COLO829 (cell line): ENCODE measurements around the gene KCTD16.
A peak's percentile ranks its signal among the peaks of the same experiment; 100 is the strongest.

ENCODE experiments used
- DNase-seq: peaks from one replicate; pipeline ENCODE4 v3.0.0; 2012; ENCODE audit warnings: low spot score

The KCTD16 gene

DNA sequence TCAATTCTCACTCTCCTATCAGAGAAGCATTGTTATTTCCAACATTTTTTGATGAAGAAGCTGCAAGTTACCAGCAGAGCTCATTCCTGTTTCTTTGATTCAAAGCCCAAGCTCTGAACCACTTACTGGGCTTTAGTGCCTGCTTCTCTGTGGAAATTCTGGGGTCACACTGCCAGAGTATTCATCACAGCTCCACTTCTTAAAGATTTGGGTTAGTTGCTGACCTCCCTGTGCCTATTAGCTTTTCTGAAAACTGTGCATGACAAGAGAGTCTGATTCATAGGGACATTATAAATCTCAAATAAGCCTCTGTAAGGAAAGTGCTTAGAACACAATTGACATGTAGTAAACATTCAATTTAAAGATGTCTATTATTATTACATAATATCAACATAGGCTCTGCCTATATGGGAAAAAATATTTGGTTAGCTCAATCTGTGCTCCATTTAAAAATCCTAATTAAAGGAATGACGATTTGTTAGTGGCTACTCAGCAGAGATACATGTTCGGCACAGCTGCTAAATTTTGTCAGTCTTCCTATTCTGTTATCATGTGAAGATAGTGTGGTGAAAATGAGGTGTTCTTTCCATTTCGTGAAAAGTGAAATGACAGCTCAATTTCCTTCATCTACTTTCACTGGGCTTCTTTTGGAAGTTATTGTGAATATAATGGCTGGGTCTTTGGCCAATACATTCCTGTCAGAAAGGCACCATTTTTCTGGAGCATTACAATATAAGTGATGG is 293.0 kb downstream of the KCTD16 start:
- DNase-seq, result no peak

DNA sequence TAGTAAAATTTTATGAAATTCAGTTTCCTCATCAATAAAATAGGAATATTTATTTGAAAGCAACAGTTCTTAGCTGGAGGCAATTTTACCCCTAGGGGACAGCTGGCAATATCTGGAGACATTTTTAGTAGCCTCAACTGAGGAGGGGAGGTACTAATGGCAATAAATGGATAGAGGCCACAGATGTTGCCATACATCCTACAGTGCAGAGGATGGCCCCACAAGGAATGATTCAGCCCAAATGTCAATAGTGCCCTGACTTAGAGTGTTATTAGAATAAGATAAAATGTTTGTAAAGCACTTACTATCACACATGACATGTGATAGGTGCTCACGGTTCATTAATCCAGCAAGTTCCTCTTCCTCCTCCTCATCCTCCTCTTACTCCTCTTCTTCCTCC is 293.6 kb downstream of the KCTD16 start:
- DNase-seq, result no peak

DNA sequence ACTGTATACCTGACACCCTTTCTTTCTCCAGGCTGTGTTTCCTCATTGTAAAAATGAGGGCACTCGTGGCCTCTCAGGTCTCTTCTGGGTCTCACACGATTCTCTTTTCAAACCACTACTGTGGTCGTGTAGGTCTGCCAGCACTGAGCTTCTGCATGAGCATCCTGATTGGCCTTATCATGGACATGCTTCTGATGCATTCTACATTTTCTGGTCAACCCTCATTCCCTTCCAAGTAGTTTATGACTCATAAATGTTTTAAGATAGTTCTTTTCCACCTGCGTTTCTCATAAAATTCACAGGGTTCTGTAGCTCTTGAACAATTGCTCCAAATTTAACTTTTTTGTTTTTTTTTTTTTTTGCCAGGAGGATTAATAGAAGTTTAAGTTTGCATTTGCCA is 294.8 kb downstream of the KCTD16 start:
- DNase-seq, result no peak

DNA sequence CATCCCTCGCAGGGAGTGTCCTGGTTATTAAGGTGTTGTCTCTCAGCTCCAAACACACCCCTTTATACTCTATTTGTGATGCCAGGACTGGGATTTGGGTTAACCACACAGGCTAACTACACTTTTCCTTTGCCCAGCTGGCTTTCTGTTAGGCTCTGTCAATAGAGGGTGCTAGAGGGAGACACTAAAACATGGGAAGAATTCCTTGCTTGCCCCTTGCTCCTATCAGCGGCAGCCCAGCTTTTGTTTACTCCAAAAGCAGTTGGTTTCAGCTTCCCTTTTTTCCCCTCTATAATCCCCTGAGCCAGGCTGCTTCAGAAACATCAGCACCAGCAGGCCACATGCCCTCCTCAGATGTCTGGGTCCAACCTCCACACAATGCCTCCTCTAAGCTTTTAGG is 297.1 kb downstream of the KCTD16 start:
- DNase-seq, result peak; percentile 2

DNA sequence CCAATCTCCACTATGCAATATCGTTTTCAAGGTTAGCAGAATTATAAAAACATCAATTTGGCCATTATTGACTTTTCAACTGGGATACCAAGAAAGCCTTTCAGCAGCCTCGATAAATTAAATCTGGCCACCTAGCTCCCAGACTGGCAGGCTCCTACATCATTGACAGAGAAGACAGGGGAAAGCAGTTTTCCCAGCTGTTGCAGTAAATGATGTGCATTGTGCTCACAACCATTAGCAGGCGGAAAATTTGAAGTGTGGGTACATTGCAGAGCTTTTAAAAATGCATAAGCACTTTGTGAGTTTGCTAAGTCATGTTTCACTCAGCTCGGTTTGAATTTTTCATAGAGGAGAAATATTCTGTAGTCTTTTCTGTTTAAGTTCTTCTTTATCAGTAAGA is 297.9 kb downstream of the KCTD16 start:
- no peak for DNase-seq

DNA sequence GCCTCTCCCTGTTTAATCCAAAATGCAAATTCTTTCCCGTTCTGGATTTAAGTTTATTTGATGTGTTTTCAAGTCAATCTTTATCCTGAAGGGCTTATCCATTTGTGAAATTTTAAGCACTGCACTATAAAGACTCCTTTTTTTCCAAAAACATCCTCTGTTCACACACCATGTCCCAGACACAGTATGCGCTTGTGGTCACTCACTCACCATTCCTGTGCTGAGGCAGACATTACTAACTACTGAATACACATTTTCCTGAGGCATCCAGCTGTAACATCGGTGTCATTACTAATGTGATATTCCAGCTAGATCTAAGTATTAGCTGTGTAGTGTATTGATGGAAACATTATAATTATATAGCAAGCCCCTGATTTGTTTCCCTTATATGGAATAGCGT is 298.4 kb downstream of the KCTD16 start:
- no peak for DNase-seq

DNA sequence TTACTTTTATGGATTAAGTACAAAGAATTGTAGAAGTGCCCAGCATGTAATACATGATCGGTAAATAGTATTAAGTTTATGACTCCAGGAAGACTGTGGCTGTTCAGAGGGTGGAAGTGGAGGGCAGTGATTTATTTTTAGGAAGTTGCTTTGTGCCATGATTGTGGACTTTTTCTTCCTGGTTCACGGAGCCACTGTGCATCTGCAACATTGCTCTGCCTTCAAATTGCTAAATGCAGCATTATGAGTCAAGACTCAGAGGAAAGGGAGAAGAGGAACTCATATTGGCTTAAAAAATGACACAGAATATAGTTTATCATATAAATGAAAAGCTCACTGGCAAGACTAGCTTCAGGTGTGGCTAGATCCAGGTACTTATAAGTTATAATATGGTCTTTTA is 301.5 kb downstream of the KCTD16 start:
- DNase-seq, result no peak

DNA sequence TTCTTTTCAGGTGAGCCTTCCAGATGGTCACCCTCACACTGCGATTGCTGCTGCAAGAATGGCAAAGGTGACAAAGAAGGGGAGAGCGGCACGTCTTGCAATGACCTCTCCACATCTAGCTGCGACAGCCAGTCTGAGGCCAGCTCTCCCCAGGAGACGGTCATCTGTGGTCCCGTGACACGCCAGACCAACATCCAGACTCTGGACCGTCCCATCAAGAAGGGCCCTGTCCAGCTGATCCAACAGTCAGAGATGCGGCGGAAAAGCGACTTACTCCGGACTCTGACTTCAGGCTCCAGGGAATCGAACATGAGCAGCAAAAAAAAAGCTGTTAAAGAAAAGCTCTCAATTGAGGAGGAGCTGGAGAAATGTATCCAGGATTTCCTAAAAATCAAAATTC is 303.0 kb downstream of the KCTD16 start:
- no peak for DNase-seq

DNA sequence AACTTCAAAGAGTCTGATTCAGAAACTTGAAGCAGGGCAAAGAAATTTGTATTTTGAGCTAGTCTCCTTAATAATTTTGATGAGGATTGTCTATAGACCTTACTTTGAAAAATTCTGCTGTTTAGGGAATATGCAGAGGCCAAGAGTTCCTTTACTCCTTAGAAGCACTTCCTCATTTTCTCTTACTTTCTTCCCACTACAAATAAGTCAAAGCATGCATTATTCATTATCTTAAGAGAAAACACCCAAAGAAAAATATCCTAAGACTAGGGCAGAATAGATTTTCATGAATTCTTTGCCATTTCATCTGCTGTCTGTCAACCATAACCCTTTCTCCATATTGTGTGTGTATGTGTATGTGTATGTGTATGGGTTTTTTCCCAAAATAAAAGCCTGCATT is 307.9 kb downstream of the KCTD16 start:
- no peak for DNase-seq

DNA sequence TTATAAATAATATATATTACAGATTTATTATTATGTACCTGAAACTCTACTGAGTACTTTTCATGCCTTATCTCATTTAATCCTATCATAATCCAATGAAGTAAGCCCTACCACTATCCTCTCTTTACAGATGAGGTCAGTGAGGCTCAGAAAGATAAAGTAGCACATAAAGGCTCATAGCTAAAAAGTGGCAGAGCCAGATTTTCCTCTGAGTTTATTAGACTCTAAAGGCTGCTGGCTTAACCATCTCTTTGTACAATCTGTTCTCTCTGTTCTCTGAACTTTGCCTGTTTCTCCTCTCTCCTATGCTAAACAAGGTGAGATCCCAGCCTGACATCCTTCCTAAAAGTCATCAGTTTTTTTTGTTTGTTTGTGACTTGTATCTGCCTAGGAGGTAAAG is 311.2 kb downstream of the KCTD16 start:
- no peak for DNase-seq

DNA sequence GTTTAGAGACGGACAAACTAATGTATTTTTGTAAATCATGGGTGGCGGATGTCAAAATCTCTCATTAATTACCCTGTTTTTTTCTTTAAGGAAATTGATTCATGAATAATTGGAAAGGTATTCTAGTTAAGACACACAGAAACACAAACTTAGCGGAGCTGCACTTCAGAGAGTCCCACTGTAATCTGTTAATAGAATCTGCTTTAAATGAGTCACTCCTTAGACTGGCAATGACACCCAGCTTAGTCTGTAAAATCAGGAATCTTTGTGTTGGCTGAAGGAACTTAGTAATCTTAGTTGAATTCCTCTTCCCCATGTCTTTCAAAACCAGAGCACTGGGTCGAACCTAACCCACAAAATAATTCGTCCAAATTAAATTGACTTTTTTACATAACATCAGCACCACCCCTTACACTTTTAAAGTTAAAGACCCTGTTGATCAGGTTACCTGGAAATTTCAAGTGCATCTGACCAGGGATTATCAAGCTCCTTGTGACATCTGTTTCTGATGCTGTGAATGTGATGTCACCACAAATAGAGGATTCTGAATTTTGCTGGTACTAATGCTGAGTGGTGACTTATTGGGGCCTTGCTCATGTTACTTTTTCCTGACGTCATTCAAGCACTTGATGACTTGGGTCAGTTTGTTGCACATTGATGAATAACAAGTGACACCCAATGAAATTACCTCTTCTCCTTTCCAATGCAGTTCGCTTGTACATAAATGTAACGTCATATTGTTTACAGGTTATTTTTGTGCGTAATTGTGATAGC is 313.6 kb downstream of the KCTD16 start:
- DNase-seq, result no peak

DNA sequence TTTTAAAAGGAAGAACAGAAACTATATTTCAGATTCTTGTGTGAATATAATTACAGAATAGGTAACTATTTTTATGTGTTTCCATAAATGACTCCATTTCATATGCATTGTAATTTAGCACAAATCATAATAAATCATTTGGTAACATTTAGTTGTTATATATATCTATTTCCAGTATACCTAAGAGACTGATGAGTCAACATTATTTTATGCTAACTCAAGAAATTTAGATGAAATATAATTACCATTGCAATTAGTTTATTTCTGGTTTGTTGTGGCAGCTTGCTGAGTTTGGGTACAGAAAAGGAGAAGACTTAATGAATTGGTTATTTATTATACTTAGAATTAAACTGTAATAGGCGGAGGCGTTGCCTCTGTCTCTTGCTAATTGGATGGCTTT is 314.9 kb downstream of the KCTD16 start:
- no peak for DNase-seq

DNA sequence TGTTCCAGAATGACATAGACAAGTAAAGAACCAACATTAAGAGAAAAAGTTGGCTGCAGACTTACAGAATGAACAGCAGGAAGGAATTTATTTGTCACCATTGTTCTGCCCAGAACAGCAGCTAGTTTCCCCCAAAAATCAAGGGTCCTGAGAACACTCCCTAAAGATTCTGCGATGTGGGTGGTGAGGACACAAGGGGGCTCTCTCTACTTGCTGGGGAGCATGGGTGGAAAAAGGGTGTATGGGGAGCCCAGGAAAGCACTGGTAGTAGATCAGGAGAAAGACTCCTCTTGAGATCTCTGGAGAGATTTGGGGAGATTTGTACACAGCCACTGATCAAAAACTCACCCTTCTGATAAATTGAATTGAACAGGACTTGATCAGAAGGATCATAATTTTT is 316.5 kb downstream of the KCTD16 start:
- DNase-seq, result no peak

DNA sequence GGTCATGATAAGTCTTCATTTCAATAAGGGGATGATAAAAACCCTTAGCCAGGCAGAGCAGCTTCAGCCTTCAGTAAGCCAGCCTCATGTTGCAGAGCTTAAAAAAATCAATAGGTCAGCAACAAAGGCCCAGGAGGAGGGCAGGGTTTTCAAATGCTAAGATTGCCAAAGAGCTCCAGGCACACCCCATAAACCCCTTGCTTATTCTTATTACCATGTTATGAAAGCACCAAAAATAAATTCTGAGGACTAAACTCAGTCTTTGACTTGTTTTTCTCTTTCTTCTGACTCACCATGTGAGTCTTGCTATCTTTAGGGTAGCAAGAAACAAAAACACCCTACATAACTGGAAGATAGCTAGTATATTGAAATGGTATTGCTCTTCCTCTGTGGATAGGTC is 317.1 kb downstream of the KCTD16 start:
- DNase-seq, result no peak

DNA sequence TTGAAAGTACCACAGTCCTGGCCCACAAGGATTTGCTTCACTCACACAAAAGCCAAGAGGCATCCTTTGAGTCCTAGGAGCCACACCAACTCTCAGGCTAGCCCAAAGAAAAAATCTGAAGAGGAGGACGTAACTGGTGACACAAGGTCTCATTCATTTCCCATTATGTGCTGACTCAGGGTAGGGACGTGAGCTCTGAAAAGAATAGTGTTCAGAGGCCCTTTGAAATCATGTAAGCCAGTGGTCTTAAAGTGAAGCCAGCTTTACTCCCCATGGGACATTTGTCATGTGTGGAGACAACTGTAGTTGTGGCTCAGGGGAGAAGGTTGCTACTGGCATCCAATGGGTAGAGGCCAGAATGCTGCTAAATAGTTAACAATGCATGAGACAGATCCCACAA is 332.4 kb downstream of the KCTD16 start:
- DNase-seq, result no peak

DNA sequence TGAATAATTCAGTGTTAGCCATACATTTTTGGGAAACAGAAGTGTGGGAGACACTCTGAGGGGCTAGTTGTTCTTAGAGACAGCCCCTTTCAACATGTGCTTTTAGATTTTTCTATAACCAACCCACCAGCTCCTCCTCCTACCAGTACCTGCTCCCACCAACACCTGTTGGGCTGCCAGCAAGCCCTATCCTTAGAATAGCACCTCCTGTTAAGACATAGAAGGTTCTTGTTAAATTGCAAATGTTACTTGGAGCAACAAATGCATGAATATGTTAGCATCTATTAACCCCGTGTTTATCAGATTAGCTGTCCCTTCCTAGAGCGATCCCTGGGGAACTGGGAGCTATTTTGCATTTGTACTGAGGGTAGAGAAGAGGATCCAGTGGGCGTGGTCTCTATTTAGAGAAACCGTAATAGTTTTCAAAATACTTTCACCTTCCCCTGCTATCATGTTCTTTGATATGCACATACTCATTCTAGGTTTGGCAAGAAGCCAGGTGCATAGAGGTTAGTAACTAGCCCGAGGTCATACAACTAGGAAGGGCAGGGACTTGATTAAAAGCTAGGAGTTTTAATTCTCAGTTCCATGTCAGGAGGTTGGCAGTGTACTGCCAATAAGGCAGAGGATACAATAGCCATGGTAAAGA is 334.4 kb downstream of the KCTD16 start:
- no peak for DNase-seq

DNA sequence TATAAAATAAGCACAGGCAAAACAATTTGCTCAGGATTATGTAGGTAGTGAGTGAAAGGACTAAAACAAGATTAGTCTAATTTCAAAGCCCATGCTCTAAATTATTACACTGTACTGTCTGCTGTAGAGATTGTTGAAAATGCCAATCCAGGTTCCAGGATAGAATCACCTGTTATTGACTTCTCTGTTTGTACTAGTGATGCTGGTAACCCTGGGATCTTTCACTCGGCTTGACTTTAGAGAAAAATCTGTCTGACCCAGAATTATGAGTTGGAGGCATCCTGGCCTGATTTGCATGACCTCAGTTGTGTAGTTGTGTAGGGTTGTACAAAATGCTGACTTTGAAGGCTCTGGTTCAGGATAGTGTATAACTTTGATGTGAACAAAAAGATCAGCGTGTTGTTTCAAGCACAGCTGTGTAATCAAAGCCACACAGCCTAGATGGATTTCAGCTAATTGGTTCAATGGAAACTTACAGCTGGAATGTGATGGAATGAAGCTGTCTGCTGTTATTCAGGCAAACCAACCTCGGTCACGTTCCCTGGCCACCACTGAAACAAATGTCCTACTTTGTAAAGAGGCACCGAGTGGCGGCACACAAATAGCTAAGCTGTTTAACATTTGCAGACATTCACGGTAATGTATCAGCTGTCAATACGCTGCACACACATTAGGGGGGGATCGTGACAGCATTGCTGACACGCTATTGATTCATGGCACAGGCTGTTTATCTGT is 340.3 kb downstream of the KCTD16 start:
- DNase-seq, result no peak

DNA sequence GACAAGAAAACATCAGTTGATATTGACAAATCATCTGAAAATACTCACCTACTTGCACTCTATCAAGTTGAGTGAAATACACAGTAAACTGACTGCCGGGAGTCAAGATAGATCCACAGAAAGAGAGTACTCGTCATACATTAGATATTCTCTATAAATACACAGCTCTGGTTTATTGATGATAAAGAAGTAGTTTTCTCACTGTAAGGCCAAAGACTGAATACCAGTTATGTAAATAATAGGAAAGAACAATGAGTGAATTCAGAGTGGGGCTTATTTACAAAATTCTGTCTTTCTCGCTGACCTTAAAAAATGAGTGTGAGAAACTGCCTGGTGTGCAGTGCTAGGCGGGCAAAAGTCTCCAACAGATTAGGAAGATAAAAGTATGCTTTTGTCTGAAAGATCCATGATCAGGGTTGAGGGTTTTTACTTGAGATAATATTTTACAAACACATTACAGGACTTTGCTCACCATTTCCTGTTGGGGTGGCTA is 341.0 kb downstream of the KCTD16 start:
- DNase-seq, result no peak

DNA sequence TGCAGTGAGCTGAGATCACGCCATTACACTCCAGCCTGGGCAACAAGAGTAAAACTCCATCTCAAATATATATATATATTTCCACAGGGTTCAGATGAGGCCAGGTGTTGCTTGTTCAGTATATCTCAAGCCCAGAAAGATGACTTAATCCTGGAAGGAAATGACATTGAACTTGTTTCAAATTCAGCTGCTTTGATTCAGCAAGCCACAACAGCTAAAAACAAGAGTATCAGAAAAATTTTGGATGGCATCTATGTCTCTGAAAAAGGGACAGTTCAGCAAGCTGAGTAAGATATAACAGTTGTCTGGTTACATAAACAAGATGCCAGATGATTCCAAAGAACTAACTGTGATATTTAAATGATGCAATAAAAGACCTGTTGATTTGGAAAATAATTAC is 352.0 kb downstream of the KCTD16 start:
- no peak for DNase-seq

DNA sequence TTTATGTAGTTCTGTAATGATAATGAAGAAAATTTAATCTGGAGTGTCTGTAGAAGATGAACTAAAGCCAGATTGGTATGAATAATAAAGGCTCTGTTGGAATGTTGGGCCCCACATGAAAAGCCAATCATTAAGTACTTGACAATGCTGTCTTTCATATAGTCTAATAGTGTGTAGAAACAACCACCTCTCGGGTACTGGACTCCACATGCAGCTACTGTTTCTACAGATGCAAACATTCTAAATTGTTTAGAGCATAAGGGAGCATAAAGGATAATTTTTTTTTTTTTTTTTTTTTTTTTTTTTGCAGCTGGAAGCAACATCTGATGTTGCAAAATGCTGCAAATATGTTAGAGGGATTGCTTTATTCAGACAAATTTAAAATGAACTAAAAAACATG is 354.3 kb downstream of the KCTD16 start:
- DNase-seq, result no peak

DNA sequence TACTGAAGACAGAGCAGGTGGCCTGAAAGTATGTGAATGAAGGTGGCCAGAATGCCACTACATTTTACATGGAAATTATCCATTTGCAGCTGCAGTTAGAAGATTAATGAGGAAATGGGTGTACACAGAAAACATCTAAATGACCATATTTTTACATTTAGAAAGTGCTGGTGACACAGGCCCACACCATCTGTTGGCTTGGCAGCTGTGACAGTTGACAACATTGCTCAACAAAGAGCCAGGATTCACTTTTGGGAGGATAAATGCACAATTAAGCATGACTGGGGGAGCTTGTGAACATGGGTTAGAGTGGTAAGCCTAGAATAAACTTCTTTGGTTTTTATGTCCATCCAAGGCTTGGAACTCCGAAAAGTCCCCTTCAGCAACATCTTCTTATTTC is 360.5 kb downstream of the KCTD16 start:
- DNase-seq, result no peak
